Right atrium auricular region (tissue), 2 donors: ENCODE data around the gene NUP133. TPM values are rescaled to one million over a fixed set of nuclear protein-coding genes. Genes with fewer than 3 reads are reported as not detected.
"Not testable (repeated sequence)": the region's sequence is repeated elsewhere in the genome, so short reads cannot be mapped to it uniquely, and the experiment has no call there.

Experiments
- DNase-seq: peaks from one replicate; pipeline ENCODE4 v3.0.0-alpha.2; 2019; ENCODE audit warnings: low spot score
- H3K27ac ChIP-seq, 2 donors: fragments of 200-600 bp; sonication (generic); 1 replicate in 1 of 2; 2 replicates in 1 of 2; pipeline ENCODE4 v1.5.1; 2016 to 2019
- H3K27me3 ChIP-seq, 2 donors: fragments of 200-600 bp; sonication (generic); one replicate each; pipeline versions ENCODE4 v1.5.1 to v1.6.0; 2017 to 2019
- H3K36me3 ChIP-seq: fragments of 200-600 bp; sonication (generic); one replicate; pipeline ENCODE4 v1.5.1; 2016
- H3K4me1 ChIP-seq, 2 donors: fragments of 200-600 bp; sonication (generic); one replicate each; pipeline versions ENCODE4 v1.5.1 to v1.6.0; 2017 to 2019
- H3K4me3 ChIP-seq, 2 donors: fragments of 200-600 bp; sonication (generic); 1 replicate in 1 of 2; 2 replicates in 1 of 2; pipeline ENCODE4 v1.5.1; 2017 to 2019; ENCODE audit warnings: mild to moderate bottlenecking in 1 of 2, moderate library complexity in 1 of 2
- H3K9me3 ChIP-seq, 2 donors: fragments of 200-600 bp; sonication (generic); one replicate each; pipeline ENCODE4 v1.5.1; 2019
- CTCF ChIP-seq, 2 donors: fragments of 200-600 bp; sonication (generic); IDR thresholded peaks; one replicate each; pipeline ENCODE4 v1.5.1; 2019; ENCODE audit warnings: antibody characterized with exemption in 2 of 2
- total RNA-seq, 2 donors: library from RNA; depleted of rRNA; stranded (reverse); fragments of >200 nt; gene quantifications; one replicate each; pipeline ENCODE4 v1.1.0, GENCODE V29; 2016

Gene NUP133
- total RNA-seq, 2 donors from 2014 or later, result 19.7 to 21.0 TPM

GRCh38 chr1:229420765-229421164, 87.4 kb downstream of the NUP133 start:
- Histone ChIP-seq H3K4me3 (no peak overlapping the region), H3K27me3 (no peaks in the 10 kb centered on the region), H3K27ac (no peak overlapping the region), H3K4me1 (no peaks in the 10 kb centered on the region), H3K9me3 (peaks cover 0 to 7% of the 10 kb centered on the region in 2 donors), H3K36me3 (no peaks in the 10 kb centered on the region)
- TF ChIP-seq CTCF (IDR thresholded peaks at IDR 0.05), result no peak
- no peak for DNase-seq

- Histone ChIP-seq H3K36me3 (no peaks in the 10 kb centered on the region), H3K4me3 (no peak overlapping the region), H3K27me3 (no peaks in the 10 kb centered on the region), H3K9me3 (peaks cover 0 to 7% of the 10 kb centered on the region in 2 donors), H3K4me1 (no peaks in the 10 kb centered on the region), H3K27ac (no peak overlapping the region)
- DNase-seq, result no peak
- no peak for TF ChIP-seq CTCF (IDR thresholded peaks at IDR 0.05)
These were observed 87.9 kb downstream of the NUP133 start for GRCh38 chr1:229420224-229420623.

GRCh38 chr1:229418586-229418985, 89.6 kb downstream of the NUP133 start:
- H3K4me1 ChIP-seq, H3K4me3 ChIP-seq, H3K36me3 ChIP-seq, H3K27ac ChIP-seq, DNase-seq, H3K9me3 ChIP-seq, H3K27me3 ChIP-seq: not testable (repeated sequence)

- peaks cover 0 to 43% of the 10 kb centered on the region in 2 donors for H3K4me1 ChIP-seq
- H3K4me3 ChIP-seq, H3K36me3 ChIP-seq, H3K9me3 ChIP-seq, H3K27ac ChIP-seq, H3K27me3 ChIP-seq, DNase-seq: not testable (repeated sequence)
These were observed 95.3 kb downstream of the NUP133 start for GRCh38 chr1:229412810-229413209.

- no peaks in the 10 kb centered on the region for H3K36me3 ChIP-seq
- TF ChIP-seq CTCF (IDR thresholded peaks at IDR 0.05), result no peak
- H3K4me1 ChIP-seq, result peaks cover 0 to 51% of the 10 kb centered on the region in 2 donors
- peak overlapping the region; percentile 86 to 94 for H3K27ac ChIP-seq
- no peak for DNase-seq
- H3K4me3 ChIP-seq, result no peak overlapping the region
- no peaks in the 10 kb centered on the region for H3K9me3 ChIP-seq
- H3K27me3 ChIP-seq, result peaks cover 0 to 3% of the 10 kb centered on the region in 2 donors
These were observed 96.1 kb downstream of the NUP133 start for GRCh38 chr1:229412056-229412455.

- no peak overlapping the region for H3K4me3 ChIP-seq
- no peak for TF ChIP-seq CTCF (IDR thresholded peaks at IDR 0.05)
- H3K27me3 ChIP-seq, result peaks cover 0 to 3% of the 10 kb centered on the region in 2 donors
- DNase-seq, result no peak
- H3K36me3 ChIP-seq, result no peaks in the 10 kb centered on the region
- peak overlapping the region; percentile 86 to 94 for H3K27ac ChIP-seq
- peaks cover 0 to 56% of the 10 kb centered on the region in 2 donors for H3K4me1 ChIP-seq
- no peaks in the 10 kb centered on the region for H3K9me3 ChIP-seq
These were observed 96.6 kb downstream of the NUP133 start for GRCh38 chr1:229411434-229412055.
